HEK293 (cell line): Measurements from ENCODE around the gene CFP.

Experiments used
- CTCF ChIA-PET: fragments of 350-600 bp; formaldehyde crosslinking; extraction: SDS; loops from one replicate; lab custom pipeline; 2021; ENCODE audit warnings: antibody characterized with exemption; lab: Yijun Ruan, JAX
- POLR2A ChIA-PET: fragments of 300-600 bp; formaldehyde crosslinking; extraction: SDS; loops from one replicate; lab custom pipeline; 2020; ENCODE audit warnings: antibody characterized with exemption, inconsistent platforms; lab: Yijun Ruan, JAX
- H3K27ac ChIP-seq: fragments of 200-500 bp; sonication (Bioruptor generic); 2 replicates; pipeline ENCODE4 v1.5.1; 2014; ENCODE audit warnings: low read depth, low read length, control low read depth, inconsistent platforms; ENCODE audit errors: extremely low read depth
- H3K36me3 ChIP-seq, 2 experiments: fragments of 200-500 bp in 1 of 2; sonication (Bioruptor generic) in 1 of 2; 1 replicate in 1 of 2; 2 replicates in 1 of 2; pipeline ENCODE4 v1.5.1; 2014 to 2017; ENCODE audit warnings: inconsistent platforms in 2 of 2, low read length in 2 of 2; ENCODE audit not compliant: control insufficient read depth in 2 of 2, insufficient read depth in 1 of 2
- H3K4me1 ChIP-seq: fragments of 200-500 bp; sonication (Bioruptor generic); 2 replicates; pipeline ENCODE4 v1.5.1; 2014; ENCODE audit warnings: mild to moderate bottlenecking, low read length, inconsistent platforms; ENCODE audit not compliant: control insufficient read depth, insufficient read depth
- H3K4me3 ChIP-seq: 2 replicates; pipeline ENCODE4 v1.5.1; 2011; ENCODE audit warnings: low read depth, mild to moderate bottlenecking, control low read depth, low read length, moderate library complexity
- H3K9me3 ChIP-seq: fragments of 200-500 bp; sonication (Bioruptor generic); 2 replicates; pipeline ENCODE4 v1.5.1; 2014; ENCODE audit warnings: low read depth, low read length, inconsistent platforms; ENCODE audit not compliant: control insufficient read depth, insufficient read depth
- EGR2 ChIP-seq: fragments of 450-650 bp; formaldehyde crosslinking; IDR thresholded peaks from 2 replicates; pipeline ENCODE4 v1.5.1; 2016; ENCODE audit warnings: low read depth, missing biosample characterization, missing genetic modification characterization
- HOXC10 ChIP-seq: sonication (generic); formaldehyde crosslinking; IDR thresholded peaks from 2 replicates; pipeline ENCODE4 v1.8.1; 2023; ENCODE audit warnings: mild to moderate bottlenecking, missing genetic modification reagents
- KLF1 ChIP-seq: fragments of 450-650 bp; formaldehyde crosslinking; IDR thresholded peaks from 2 replicates; pipeline ENCODE4 v1.5.1; 2016; ENCODE audit warnings: missing biosample characterization, missing genetic modification characterization
- KLF9 ChIP-seq: fragments of 450-650 bp; formaldehyde crosslinking; IDR thresholded peaks from 2 replicates; pipeline ENCODE4 v1.5.1; 2016; ENCODE audit warnings: missing biosample characterization, missing genetic modification characterization, low read depth
- PRDM10 ChIP-seq: fragments of 450-650 bp; formaldehyde crosslinking; IDR thresholded peaks from 2 replicates; pipeline ENCODE4 v1.5.1; 2016; ENCODE audit warnings: missing biosample characterization, missing genetic modification characterization
- REST ChIP-seq: fragments of 450-650 bp; formaldehyde crosslinking; IDR thresholded peaks from 2 replicates; pipeline ENCODE4 v1.5.1; 2016; ENCODE audit warnings: missing biosample characterization, missing genetic modification characterization
- YY1 ChIP-seq: fragments of 450-650 bp; formaldehyde crosslinking; IDR thresholded peaks from 2 replicates; pipeline ENCODE4 v1.5.1; 2018; ENCODE audit warnings: missing biosample characterization, missing genetic modification characterization
- ZBTB17 ChIP-seq: fragments of 450-650 bp; formaldehyde crosslinking; IDR thresholded peaks from 2 replicates; pipeline ENCODE4 v1.5.1; 2016; ENCODE audit warnings: missing biosample characterization, missing genetic modification characterization
- ZBTB7A ChIP-seq: fragments of 450-650 bp; formaldehyde crosslinking; IDR thresholded peaks from 2 replicates; pipeline ENCODE4 v1.5.1; 2016; ENCODE audit warnings: low read depth, missing biosample characterization, missing genetic modification characterization
- ZNF169 ChIP-seq: fragments of 450-650 bp; formaldehyde crosslinking; IDR thresholded peaks from 2 replicates; pipeline ENCODE4 v1.5.1; 2016; ENCODE audit warnings: missing biosample characterization, missing genetic modification characterization
- ZNF302 ChIP-seq: fragments of 450-650 bp; formaldehyde crosslinking; IDR thresholded peaks from 2 replicates; pipeline ENCODE4 v1.5.1; 2016; ENCODE audit warnings: missing biosample characterization, missing genetic modification characterization, low read depth
- ZNF335 ChIP-seq: fragments of 450-650 bp; formaldehyde crosslinking; conservative IDR thresholded peaks from 2 replicates; pipeline ENCODE4 v1.5.1; 2016; ENCODE audit warnings: missing biosample characterization, missing genetic modification characterization
- ZNF426 ChIP-seq: fragments of 450-650 bp; formaldehyde crosslinking; IDR thresholded peaks from 2 replicates; pipeline ENCODE4 v1.5.1; 2017; ENCODE audit warnings: missing biosample characterization, missing genetic modification characterization, mild to moderate bottlenecking, inconsistent platforms, moderate library complexity
- ZNF510 ChIP-seq: fragments of 450-650 bp; formaldehyde crosslinking; IDR thresholded peaks from 2 replicates; pipeline ENCODE4 v1.5.1; 2018; ENCODE audit warnings: mild to moderate bottlenecking, missing genetic modification characterization, missing biosample characterization; ENCODE audit not compliant: insufficient replicate concordance
- ZNF600 ChIP-seq: fragments of 450-650 bp; formaldehyde crosslinking; IDR thresholded peaks from 2 replicates; pipeline ENCODE4 v1.5.1; 2016; ENCODE audit warnings: missing biosample characterization, missing genetic modification characterization
- ZNF664 ChIP-seq: fragments of 450-650 bp; formaldehyde crosslinking; IDR thresholded peaks from 2 replicates; pipeline ENCODE4 v1.5.1; 2016; ENCODE audit warnings: missing biosample characterization, missing genetic modification characterization
- TF ChIP-seq, protein P1 (sequence below): fragments of 450-650 bp; formaldehyde crosslinking; IDR thresholded peaks from 2 replicates; pipeline ENCODE4 v1.5.1; 2017; ENCODE audit warnings: missing biosample characterization, missing genetic modification characterization
- TF ChIP-seq, protein P2 (sequence below): IDR thresholded peaks from 2 replicates; pipeline ENCODE4 v1.6.1; 2011; ENCODE audit warnings: mild to moderate bottlenecking, low read depth, low read length, borderline replicate concordance
- TF ChIP-seq, protein P3 (sequence below): fragments of 450-650 bp; formaldehyde crosslinking; IDR thresholded peaks from 2 replicates; pipeline ENCODE4 v1.5.1; 2016; ENCODE audit warnings: missing biosample characterization, missing genetic modification characterization

Gene CFP

DNA sequence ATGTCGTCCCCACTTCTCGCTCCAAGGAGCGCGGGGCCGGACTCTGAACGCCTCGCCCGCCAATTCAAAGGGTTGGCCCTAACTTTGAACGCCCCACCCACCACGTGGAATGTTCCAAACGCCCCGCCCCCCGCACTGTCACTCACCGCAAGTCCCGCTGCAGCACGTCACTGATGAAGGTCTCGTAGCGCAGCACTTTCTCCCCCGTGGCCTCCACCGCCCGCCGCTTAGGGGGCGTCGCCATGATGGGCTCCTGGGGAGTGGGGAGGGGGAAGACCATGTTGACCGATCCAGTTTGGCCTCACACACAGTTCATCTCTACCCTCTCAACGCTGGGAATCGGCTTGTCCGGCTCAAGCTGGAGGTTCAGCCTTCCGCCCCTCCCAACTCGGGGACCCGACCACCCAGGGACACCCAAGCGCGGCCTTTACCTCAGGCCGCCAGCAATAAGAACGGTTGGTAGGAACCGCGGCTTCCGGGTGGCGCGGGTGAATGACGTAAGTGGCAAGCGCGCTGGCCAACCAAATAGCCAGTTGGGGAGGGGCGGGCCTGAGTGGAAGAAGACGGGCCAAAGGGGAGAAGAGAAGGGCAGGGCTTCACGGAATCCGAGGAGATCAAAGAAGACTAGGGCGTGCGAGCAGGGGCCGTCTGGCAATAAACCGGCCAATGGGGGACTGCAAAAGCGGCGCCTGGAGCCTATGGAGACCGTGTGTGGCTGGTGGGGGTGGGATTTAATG, 29.1 kb upstream of the CFP start, which contains the start of gene UXT (continued):
- TF ChIP-seq, protein P1, sequence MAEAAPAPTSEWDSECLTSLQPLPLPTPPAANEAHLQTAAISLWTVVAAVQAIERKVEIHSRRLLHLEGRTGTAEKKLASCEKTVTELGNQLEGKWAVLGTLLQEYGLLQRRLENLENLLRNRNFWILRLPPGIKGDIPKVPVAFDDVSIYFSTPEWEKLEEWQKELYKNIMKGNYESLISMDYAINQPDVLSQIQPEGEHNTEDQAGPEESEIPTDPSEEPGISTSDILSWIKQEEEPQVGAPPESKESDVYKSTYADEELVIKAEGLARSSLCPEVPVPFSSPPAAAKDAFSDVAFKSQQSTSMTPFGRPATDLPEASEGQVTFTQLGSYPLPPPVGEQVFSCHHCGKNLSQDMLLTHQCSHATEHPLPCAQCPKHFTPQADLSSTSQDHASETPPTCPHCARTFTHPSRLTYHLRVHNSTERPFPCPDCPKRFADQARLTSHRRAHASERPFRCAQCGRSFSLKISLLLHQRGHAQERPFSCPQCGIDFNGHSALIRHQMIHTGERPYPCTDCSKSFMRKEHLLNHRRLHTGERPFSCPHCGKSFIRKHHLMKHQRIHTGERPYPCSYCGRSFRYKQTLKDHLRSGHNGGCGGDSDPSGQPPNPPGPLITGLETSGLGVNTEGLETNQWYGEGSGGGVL (tag by site-specific recombination): peak; percentile 47; the same call in 1 of the 2 replicates
- TF ChIP-seq ZNF169 (tag by site-specific recombination) (no peak), ZBTB7A (tag by site-specific recombination) (peak; percentile 94), YY1 (tag by site-specific recombination) (peak; percentile 88)
- TF ChIP-seq, protein P2, sequence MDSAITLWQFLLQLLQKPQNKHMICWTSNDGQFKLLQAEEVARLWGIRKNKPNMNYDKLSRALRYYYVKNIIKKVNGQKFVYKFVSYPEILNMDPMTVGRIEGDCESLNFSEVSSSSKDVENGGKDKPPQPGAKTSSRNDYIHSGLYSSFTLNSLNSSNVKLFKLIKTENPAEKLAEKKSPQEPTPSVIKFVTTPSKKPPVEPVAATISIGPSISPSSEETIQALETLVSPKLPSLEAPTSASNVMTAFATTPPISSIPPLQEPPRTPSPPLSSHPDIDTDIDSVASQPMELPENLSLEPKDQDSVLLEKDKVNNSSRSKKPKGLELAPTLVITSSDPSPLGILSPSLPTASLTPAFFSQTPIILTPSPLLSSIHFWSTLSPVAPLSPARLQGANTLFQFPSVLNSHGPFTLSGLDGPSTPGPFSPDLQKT: no peak

GRCh38 chrX:47658301-47658683, 28.6 kb upstream of the CFP start:
- CTCF ChIA-PET: no interaction called here
- no peaks in the 10 kb centered on the region for H3K9me3 ChIP-seq
- no peaks in the 10 kb centered on the region for H3K4me1 ChIP-seq
- no peak overlapping the region for H3K27ac ChIP-seq
- peak overlapping the region; percentile 78 for H3K4me3 ChIP-seq
- POLR2A ChIA-PET: no interaction called here
- TF ChIP-seq ZNF664 (tag by site-specific recombination) (0 out of 2 replicates have a peak, but pooled peaks have one; percentile 21), ZNF302 (tag by site-specific recombination) (no peak)
- TF ChIP-seq, protein P3, sequence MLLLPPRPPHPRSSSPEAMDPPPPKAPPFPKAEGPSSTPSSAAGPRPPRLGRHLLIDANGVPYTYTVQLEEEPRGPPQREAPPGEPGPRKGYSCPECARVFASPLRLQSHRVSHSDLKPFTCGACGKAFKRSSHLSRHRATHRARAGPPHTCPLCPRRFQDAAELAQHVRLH: peak; percentile 35; the same call in 1 of the 2 replicates
- H3K36me3 ChIP-seq: peaks cover 16 to 42% of the 10 kb centered on the region in 2 experiments; a peak in 2 of 3 replicates

DNA sequence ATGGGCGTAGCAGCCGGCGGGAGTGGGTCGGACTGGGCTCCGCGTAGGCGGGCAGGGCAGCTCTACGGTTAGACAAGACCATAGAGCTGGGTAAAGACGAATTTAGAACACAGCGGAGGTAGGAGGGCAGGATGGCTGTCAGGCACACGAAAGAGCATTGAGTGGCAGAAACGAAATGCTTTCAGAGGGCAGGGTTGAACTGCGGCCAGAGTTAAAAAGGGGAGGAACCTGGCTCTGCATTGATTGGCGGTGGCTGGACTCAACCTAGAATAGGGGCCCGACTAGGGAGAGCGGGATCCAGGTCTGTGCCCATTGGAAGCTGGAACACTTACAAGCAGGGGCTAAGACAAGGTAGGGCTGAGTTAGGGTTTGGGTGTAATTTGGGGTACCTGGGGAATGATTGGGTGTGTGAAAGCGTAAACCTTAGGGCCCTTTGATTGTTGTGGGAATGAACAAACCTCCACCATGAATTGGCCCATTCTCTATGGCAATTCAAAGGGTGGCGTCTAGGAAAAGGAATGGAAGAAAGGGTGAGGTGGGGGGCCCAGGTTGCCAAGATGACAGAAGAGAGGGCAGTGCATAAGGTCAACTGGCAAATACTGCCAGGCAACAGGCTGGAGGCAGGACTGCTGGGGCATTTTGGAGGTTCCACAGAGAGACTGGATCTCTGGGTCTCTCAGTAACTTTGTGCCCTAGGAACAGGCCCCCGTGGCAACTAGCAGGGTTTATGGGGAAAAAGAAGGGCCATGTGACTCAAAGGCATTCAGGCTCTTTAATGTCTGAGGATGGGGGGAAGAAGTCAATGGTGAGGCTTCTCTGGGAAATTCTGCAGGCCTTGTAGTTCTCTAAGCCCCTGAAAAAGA, 21.5 kb upstream of the CFP start:
- ChIA-PET POLR2A (interaction anchor here (0.9 to 1.5 kb wide), 7 partner anchors 21 to 460 kb away, joined by 3 to 16 read pairs (median 4); partner anchors contain the start of gene CDK16), CTCF (interaction anchor here (0.6 kb wide), 1 partner anchor 1041 kb away, joined by 3 read pairs; no protein-coding TSS in a partner anchor)
- peak overlapping the region; percentile 48; the same call in 1 of the 2 replicates for H3K27ac ChIP-seq
- H3K4me3 ChIP-seq: peak overlapping the region; percentile 30
- H3K36me3 ChIP-seq: peaks cover 13 to 64% of the 10 kb centered on the region in 2 experiments; a peak in 2 of 3 replicates
- H3K9me3 ChIP-seq: no peaks in the 10 kb centered on the region
- peaks cover 11% of the 10 kb centered on the region for H3K4me1 ChIP-seq
- TF ChIP-seq PRDM10 (tag by site-specific recombination) (peak; percentile 68), ZNF510 (no peak), ZBTB17 (tag by site-specific recombination) (peak; percentile 75), ZNF335 (tag by site-specific recombination) (peak; percentile 16), HOXC10 (CRISPR knock-in tag) (0 out of 2 replicates have a peak, but pooled peaks have one; percentile 7), ZNF426 (tag by site-specific recombination) (no peak), KLF1 (tag by site-specific recombination) (peak; percentile 58), REST (tag by site-specific recombination) (no peak), ZNF600 (tag by site-specific recombination) (0 out of 2 replicates have a peak, but pooled peaks have one; percentile 30), EGR2 (peak; percentile 82; the same call in 1 of the 2 replicates), KLF9 (tag by site-specific recombination) (no peak)
